ENCODE data around the gene ANG.
A peak's percentile ranks its signal among the peaks of the same experiment; 100 is the strongest.
"Not testable (repeated sequence)": the region's sequence is repeated elsewhere in the genome, so short reads cannot be mapped to it uniquely, and the experiment has no call there.

The ANG gene

DNA sequence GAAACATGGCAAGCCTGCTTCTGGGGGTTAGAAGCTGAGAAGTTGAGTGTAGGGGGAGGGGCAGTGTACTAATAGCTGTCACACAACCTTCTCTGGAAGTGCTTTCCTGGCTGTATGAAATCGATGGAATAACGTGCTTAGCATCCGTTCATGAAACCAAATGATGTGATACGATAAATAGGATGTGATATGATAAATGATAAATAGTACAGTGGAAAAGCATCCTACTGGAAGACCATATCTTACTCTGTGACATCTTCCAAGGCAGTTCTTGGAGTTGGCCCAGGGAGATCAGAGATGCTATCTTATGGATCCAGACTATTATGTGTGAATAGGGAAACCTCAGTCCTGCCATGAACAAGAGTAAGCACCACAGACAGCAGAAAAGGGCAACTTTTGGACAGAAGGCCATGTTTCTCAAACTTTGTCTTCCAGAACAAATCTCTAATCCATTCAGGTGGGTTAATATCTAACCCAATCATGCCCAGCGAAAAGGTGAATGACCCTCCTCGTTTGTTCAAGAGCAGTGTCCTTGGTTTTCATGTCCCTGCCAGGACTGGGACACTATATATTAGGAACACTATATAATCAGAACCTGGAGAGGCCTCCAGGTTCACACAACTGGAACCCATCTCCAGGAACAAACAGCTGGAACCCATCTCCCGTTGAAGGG, at the start of gene ANG:
Gene ANG (plus strand): TSS at position 598 of the 673 bp plus-strand sequence. CDS start 4,801 bp downstream, outside the sequence.
- Mint-ChIP-seq H3K9me3 (no peaks in the 10 kb centered on the region), H3K27me3 (no peaks in the 10 kb centered on the region), H3K36me3 (no peaks in the 10 kb centered on the region), H3K27ac (no peak within 1 kb of the TSS), H3K4me3 (no peak within 1 kb of the TSS), H3K4me1 (peaks cover 11% of the 10 kb centered on the region)
- DNase-seq (ENCODE audit: low spot score in 2 of 2) = no peak
- ATAC-seq (ENCODE audit: low read depth) = no peak

DNA sequence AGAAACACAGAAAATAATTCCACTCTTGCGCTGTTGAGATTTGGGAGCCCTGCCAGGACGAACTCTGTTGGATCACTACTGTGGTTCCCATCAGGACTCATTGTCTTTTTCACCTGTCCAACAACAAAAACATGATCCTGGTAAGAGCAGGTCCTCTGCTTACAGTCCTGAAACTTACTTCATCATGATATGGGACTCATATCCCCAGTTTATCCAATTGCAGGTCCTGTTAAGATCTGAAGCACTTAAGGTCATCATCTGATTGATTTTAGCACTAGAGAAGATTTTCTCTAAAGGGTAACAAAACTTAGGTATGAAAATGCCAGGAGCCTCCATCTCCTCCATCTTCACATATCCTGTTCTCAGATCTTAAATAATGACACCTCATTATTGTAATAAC, 47.0 kb upstream of the ANG start, which contains the start of gene OR6S1:
Gene OR6S1 (minus strand): TSS at position 101 of the 400 bp plus-strand sequence. CDS start 0 bp downstream, at position 101.
- H3K27ac Mint-ChIP-seq = no peak within 1 kb of the TSS
- ATAC-seq (ENCODE audit: low read depth) (no peak), DNase-seq (ENCODE audit: low spot score in 2 of 2) (no peak)
- H3K27me3 Mint-ChIP-seq = peaks cover 8% of the 10 kb centered on the region
- no peaks in the 10 kb centered on the region for H3K4me1 Mint-ChIP-seq
- no peak within 1 kb of the TSS for H3K4me3 Mint-ChIP-seq
- no peaks in the 10 kb centered on the region for H3K9me3 Mint-ChIP-seq
- no peaks in the 10 kb centered on the region for H3K36me3 Mint-ChIP-seq

DNA sequence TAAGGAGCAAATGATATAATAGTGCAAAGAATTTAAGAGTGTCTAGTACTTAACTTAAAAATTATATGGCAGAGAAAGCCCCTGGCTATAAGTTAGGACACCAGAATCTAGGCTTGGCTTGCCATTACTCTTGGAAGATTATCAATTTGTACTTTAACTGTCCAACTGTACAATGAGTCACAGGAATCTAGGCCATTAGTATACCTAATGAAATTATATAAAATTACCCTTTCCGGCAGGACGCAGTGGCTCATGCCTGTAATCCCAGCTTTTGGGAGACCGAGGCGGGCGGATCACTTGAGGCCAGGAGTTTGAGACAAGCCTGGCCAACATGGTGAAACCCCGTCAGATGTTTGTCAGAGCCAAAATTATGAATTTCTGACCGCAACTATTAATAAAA, 46.4 kb upstream of the ANG start:
- no peaks in the 10 kb centered on the region for H3K36me3 Mint-ChIP-seq
- H3K9me3 Mint-ChIP-seq = no peaks in the 10 kb centered on the region

DNA sequence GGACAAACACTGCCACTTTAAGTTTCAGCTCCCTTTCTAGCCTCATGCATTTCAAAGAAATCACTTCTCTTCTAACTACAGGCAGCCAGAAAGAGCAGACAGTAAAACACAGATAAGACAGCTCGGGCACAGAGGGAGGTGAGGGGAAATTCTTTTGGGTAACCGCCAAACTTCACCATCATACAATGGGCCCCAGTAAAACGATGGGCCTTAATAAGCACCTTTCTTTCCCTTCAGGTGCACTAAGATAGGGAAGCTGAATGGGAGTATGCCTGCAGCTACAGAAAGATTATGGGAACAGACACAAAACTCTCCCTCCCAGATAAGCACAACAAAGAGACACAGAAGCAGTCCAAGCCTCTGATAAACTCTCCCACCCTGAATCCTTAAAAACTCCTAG, 45.8 kb upstream of the ANG start:
- H3K27ac Mint-ChIP-seq; H3K36me3 Mint-ChIP-seq; H3K27me3 Mint-ChIP-seq; H3K9me3 Mint-ChIP-seq; H3K4me1 Mint-ChIP-seq; DNase-seq (ENCODE audit: low spot score in 2 of 2); ATAC-seq (ENCODE audit: low read depth); H3K4me3 Mint-ChIP-seq: not testable (repeated sequence)

More for the DNA sequence above, 46.4 kb upstream of the ANG start:
- peaks cover 6% of the 10 kb centered on the region for H3K27me3 Mint-ChIP-seq
- H3K4me3 Mint-ChIP-seq = no peak overlapping the region
- DNase-seq (ENCODE audit: low spot score in 2 of 2) (no peak), ATAC-seq (ENCODE audit: low read depth) (no peak)
- H3K27ac Mint-ChIP-seq = no peak overlapping the region
- no peaks in the 10 kb centered on the region for H3K4me1 Mint-ChIP-seq

DNA sequence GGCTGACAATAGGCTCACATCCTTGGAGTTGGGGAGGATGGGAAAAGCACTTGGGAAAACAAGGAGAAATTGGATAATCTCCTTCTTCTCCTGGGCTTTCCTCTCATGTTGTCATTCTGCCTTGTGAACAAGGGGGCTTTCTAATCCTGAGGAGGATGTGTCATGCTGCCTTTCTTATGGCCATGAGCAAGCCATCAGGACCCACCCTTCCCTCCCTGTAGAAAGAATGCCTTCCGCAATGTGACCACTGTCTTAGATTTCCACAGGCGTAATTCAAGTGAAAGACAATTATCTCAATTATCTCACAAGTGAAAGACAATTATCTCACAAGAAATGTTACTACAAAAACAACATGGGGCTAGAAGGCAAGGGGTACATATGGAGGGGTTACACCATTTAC, 44.0 kb upstream of the ANG start:
- no peak overlapping the region for H3K27ac Mint-ChIP-seq
- ATAC-seq (ENCODE audit: low read depth) = no peak
- H3K36me3 Mint-ChIP-seq = no peaks in the 10 kb centered on the region
- DNase-seq (ENCODE audit: low spot score in 2 of 2) = no peak
- no peak overlapping the region for H3K4me3 Mint-ChIP-seq
- no peaks in the 10 kb centered on the region for H3K4me1 Mint-ChIP-seq
- H3K27me3 Mint-ChIP-seq = peaks cover 6% of the 10 kb centered on the region
- H3K9me3 Mint-ChIP-seq = no peaks in the 10 kb centered on the region

DNA sequence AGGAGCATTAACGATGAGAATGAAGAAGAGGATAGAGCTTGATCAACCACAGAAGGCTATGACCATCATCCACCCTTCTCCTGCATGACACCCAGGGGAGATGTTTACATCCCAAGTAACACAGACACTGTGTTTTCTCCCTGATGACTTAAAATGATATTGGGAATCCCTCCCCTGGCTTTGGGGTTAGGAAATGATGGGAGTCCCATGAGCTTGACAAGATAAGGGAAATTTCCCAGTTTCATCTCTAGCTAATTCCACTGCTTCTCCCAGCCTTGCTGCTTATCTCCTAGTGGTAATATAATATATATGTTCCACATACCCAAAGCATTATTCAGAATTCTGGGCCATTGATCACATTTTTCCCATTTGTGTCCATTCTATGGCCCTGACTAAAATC, 43.1 kb upstream of the ANG start:
- no peaks in the 10 kb centered on the region for H3K9me3 Mint-ChIP-seq
- ATAC-seq (ENCODE audit: low read depth) (no peak), DNase-seq (ENCODE audit: low spot score in 2 of 2) (no peak)
- no peak overlapping the region for H3K27ac Mint-ChIP-seq
- no peak overlapping the region for H3K4me3 Mint-ChIP-seq
- H3K4me1 Mint-ChIP-seq = no peaks in the 10 kb centered on the region
- H3K36me3 Mint-ChIP-seq = no peaks in the 10 kb centered on the region
- H3K27me3 Mint-ChIP-seq = peaks cover 6% of the 10 kb centered on the region

DNA sequence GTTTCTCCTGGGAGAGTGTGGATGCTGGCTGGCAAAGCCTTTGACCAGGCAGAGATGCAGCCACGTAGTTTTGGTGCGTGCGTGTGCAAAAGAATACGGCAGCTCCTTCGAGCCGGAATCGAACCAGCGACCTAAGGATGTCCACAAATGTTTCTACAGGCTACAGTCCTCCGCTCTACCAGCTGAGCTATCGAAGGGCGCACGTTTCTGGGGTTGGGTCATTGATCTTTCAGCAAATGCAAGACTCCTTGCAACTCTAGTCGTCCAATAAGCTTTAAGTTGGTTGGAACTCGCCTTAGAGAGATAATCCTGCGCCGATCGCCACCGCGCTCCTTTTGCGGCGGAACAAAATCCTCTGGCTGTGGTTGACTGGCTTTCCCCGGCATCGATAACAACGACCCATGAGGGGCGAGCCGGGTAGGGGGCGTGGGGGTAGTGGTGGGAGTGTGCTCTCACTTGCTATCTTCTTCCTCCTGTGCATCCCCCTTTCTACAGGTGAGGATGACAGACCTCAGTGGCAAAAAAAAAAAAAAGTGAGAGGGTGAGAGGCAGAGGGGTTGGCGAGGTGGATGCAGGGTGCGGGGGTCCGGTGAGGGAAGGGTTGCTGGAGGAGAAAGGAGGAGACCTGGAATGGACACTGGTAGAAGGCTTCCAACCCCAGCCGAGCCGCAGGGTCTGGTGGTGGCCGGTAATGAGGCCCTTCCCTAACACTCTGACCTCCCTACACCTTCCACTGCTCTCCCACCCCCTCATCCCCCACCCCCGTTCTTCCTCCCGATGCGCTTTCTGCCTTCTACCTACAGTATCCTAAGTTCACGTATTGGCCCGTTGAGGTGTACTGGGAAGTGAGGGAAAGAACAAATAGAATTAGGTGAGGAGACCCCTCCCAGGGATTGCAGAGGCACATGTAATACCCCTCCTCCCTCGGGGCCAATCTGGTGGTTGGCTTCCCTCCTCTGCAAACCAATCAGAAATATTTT, 35.3 kb upstream of the ANG start:
- Mint-ChIP-seq H3K36me3 (peaks cover 2% of the 10 kb centered on the region), H3K9me3 (no peaks in the 10 kb centered on the region), H3K4me3 (peak overlapping the region; percentile 58), H3K27me3 (peaks cover 13% of the 10 kb centered on the region), H3K27ac (no peak overlapping the region), H3K4me1 (peaks cover 21% of the 10 kb centered on the region)
- DNase-seq (ENCODE audit: low spot score in 2 of 2) (no peak), ATAC-seq (ENCODE audit: low read depth) (peak; percentile 27)

DNA sequence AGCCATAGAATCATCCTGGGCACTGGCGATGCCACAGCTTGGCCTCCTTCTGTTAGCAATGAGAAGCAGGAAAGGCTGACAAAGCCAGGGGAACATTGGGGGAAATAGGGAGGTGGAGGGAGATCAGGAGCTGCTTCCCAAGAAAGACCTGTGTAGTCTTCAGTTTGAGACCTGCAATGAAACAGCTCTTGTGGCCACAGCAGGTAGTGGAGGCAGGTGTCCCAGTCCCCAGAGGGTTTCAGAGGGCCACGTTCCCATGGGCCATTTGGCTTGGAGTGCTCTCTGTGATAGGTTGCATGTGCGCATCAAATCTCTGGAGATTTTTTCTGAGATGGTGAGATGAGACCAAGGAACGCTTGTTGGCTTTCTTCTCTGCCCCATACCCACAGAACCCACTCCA, 32.7 kb upstream of the ANG start:
- H3K36me3 Mint-ChIP-seq = peaks cover 2% of the 10 kb centered on the region
- DNase-seq (ENCODE audit: low spot score in 2 of 2) = no peak
- H3K27me3 Mint-ChIP-seq = peaks cover 13% of the 10 kb centered on the region
- no peak for ATAC-seq (ENCODE audit: low read depth)
- peaks cover 21% of the 10 kb centered on the region for H3K4me1 Mint-ChIP-seq
- H3K27ac Mint-ChIP-seq = no peak overlapping the region
- no peaks in the 10 kb centered on the region for H3K9me3 Mint-ChIP-seq
- no peak overlapping the region for H3K4me3 Mint-ChIP-seq

DNA sequence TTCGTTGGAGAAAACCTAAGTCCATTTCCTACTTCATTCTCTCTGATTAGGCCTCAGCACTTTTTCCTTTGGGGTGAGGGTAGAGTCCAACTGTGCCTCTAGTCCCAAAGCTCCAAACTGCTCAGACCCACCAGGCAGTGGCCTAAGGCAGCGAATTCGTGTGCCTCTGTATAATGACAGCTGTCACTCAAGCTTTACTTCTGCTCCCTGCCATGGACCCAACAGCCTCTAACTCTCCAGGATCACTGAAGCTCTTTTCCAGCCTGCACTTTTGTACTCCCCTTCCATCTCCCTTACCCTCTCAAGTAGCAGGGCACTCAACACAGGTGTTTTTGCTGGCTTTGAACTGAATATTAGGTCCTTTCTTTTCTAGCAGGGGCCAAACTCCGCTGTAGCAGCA, 32.3 kb upstream of the ANG start:
- peaks cover 2% of the 10 kb centered on the region for H3K36me3 Mint-ChIP-seq
- ATAC-seq (ENCODE audit: low read depth) (no peak), DNase-seq (ENCODE audit: low spot score in 2 of 2) (no peak)
- no peak overlapping the region for H3K4me3 Mint-ChIP-seq
- H3K4me1 Mint-ChIP-seq = peaks cover 21% of the 10 kb centered on the region
- no peak overlapping the region for H3K27ac Mint-ChIP-seq
- H3K27me3 Mint-ChIP-seq = peaks cover 13% of the 10 kb centered on the region
- no peaks in the 10 kb centered on the region for H3K9me3 Mint-ChIP-seq

DNA sequence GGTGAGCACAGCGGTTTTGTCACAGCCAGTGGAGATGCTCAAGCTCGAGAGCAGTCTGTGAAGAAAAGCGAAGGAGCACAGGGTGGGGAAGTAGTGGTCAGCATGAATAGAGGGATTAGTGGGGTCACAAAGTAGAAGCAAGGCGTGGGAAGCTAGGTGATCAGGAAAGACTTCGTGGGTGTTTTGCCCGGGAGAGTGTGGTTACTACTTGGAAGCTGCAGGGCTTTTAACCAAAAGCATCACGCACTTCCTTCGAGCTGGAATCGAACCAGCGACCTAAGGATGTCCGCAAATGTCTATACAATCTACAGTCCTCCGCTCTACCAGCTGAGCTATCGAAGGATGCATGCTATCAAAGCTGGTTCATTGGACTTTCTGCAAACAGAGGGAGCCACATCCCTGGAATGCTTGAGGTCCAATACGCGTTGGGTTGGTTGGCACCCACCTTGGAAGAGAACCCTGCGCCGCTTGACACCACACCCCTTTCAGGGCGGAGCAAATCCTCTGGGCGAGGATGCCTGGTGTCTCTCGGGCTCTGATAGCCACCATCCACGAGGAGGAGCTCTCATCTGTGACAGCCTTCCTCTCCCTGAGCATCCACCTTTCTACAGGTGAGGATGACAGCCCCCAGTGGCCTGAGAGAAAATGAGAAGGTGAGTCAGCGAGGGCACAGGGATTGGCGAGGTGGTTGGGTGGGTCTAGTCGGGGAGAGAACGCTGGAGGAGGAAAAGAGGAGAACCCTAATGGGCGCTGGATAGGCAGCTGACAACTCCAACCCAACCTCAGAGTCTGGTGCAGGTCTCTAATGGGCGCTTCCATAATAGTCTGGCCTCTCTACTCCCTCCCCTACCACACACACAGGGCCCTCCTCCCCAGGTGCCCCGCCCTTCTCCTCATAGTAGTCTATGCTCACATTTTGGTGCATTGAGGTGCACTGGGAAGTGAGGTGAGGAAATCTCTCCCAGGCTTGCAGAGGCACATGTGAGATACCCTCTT, 31.1 kb upstream of the ANG start:
- DNase-seq (ENCODE audit: low spot score in 2 of 2) = no peak
- no peaks in the 10 kb centered on the region for H3K9me3 Mint-ChIP-seq
- H3K27me3 Mint-ChIP-seq = peaks cover 13% of the 10 kb centered on the region
- ATAC-seq (ENCODE audit: low read depth) = no peak
- H3K4me1 Mint-ChIP-seq = peaks cover 26% of the 10 kb centered on the region
- H3K36me3 Mint-ChIP-seq = peaks cover 2% of the 10 kb centered on the region
- no peak overlapping the region for H3K4me3 Mint-ChIP-seq
- H3K27ac Mint-ChIP-seq = no peak overlapping the region

DNA sequence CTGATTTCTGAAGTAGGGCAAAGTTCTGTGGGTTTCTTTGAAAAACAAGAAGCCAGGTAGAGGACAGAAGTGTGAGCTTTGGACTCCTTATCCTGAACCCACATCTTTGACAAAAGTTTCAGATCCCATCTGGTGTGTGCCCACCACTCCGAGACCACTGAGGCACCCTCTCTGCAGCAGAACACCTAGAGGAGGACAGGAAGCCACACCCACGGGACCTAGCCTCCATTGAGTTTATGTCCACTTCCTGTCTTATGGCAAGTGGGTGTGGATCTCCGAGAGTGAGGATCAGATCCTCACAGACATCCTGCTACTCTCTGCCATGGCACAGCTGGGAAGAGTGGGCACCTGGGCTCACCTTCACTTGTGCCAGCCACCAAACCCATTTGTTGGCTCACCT, 30.3 kb upstream of the ANG start:
- Mint-ChIP-seq H3K4me3 (no peak overlapping the region), H3K36me3 (peaks cover 2% of the 10 kb centered on the region), H3K9me3 (no peaks in the 10 kb centered on the region), H3K4me1 (peaks cover 25% of the 10 kb centered on the region), H3K27me3 (peaks cover 13% of the 10 kb centered on the region), H3K27ac (no peak overlapping the region)
- no peak for ATAC-seq (ENCODE audit: low read depth)
- DNase-seq (ENCODE audit: low spot score in 2 of 2) = no peak

DNA sequence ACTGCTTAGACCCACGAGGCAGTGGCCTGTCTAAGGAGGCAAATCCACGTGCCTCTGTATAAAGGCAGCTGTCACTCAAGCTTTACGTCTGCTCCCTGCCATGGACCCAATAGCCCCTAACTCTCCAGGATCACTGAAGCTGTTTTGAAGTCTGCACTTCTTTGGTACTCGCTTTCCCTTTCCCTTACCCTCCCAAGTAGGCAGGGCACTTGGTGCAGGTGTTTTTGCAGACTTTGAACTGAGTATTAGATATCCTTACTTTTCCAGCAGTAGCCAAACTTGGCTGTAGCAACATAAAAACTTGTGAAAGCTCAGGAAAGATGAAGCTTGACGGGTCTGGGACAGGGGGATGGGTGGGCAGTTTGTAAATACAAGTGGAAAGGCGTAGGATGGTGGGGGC, 29.2 kb upstream of the ANG start:
- no peak overlapping the region for H3K27ac Mint-ChIP-seq
- peaks cover 24% of the 10 kb centered on the region for H3K4me1 Mint-ChIP-seq
- no peak overlapping the region for H3K4me3 Mint-ChIP-seq
- no peaks in the 10 kb centered on the region for H3K9me3 Mint-ChIP-seq
- peaks cover 11% of the 10 kb centered on the region for H3K27me3 Mint-ChIP-seq
- ATAC-seq (ENCODE audit: low read depth) = no peak
- H3K36me3 Mint-ChIP-seq = peaks cover 2% of the 10 kb centered on the region
- DNase-seq (ENCODE audit: low spot score in 2 of 2) = no peak

DNA sequence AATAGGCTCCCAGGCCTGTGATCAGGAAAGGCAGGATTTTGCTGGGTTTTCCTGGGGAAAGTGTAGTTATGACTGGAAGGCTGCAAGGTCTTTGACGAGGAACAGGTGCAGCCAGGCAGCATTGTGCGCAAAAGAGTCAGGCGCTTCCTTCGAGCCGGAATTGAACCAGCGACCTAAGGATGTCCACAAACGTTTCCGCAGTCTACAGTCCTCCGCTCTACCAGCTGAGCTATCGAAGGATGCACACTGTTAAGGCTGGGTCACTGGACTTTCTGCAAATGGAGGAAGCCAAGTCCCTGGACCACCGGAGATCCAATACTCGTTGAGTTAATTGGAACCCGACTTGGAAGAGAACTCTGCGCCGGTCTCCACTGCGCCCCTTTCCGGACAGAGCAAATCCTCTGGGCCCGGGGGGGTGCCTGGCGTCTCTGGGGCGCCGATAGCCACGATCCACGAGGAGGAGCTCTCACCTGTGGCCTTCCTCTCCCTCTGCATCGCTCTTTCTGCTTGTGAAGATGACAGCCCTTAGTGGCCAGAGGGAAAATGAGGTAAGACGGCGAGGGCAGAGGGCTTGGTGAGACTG, 28.7 kb upstream of the ANG start:
- Mint-ChIP-seq H3K27ac (no peak overlapping the region), H3K27me3 (peaks cover 10% of the 10 kb centered on the region), H3K4me1 (peaks cover 26% of the 10 kb centered on the region), H3K9me3 (no peaks in the 10 kb centered on the region), H3K36me3 (peaks cover 2% of the 10 kb centered on the region), H3K4me3 (no peak overlapping the region)
- ATAC-seq (ENCODE audit: low read depth) (no peak), DNase-seq (ENCODE audit: low spot score in 2 of 2) (no peak)

Measured in memory B cell (primary cell).